Parathyroid adenoma (tissue), 2 donors: Measurements from ENCODE around the gene HDAC9.
A peak's percentile ranks its signal among the peaks of the same experiment; 100 is the strongest.

Source experiments
- H2AFZ ChIP-seq: fragments of 300-600 bp; sonication (generic); one replicate; pipeline ENCODE4 v1.7.0; 2017; ENCODE audit warnings: antibody characterized with exemption, mild to moderate bottlenecking
- H3K27ac ChIP-seq: fragments of 300-600 bp; sonication (generic); one replicate; pipeline ENCODE4 v1.7.0; 2017
- H3K27me3 ChIP-seq: fragments of 300-600 bp; sonication (generic); one replicate; pipeline ENCODE4 v1.7.0; 2017; ENCODE audit warnings: low read length; ENCODE audit not compliant: control insufficient read depth, insufficient read depth
- H3K36me3 ChIP-seq: fragments of 300-600 bp; sonication (generic); one replicate; pipeline ENCODE4 v1.7.0; 2017; ENCODE audit warnings: low read length; ENCODE audit not compliant: control insufficient read depth, insufficient read depth
- H3K4me1 ChIP-seq: fragments of 300-600 bp; sonication (generic); one replicate; pipeline ENCODE4 v1.7.0; 2017; ENCODE audit warnings: control low read depth
- H3K4me2 ChIP-seq: fragments of 300-600 bp; sonication (generic); one replicate; pipeline ENCODE4 v1.7.0; 2017; ENCODE audit warnings: low read length
- H3K4me3 ChIP-seq: fragments of 300-600 bp; sonication (generic); one replicate; pipeline ENCODE4 v1.7.0; 2017; ENCODE audit warnings: low read depth, low read length
- H3K79me2 ChIP-seq: fragments of 300-600 bp; sonication (generic); one replicate; pipeline ENCODE4 v1.7.0; 2017; ENCODE audit warnings: control low read depth
- H3K9ac ChIP-seq: fragments of 300-600 bp; sonication (generic); one replicate; pipeline ENCODE4 v1.7.0; 2017; ENCODE audit warnings: mild to moderate bottlenecking
- H3K9me3 ChIP-seq: fragments of 300-600 bp; sonication (generic); one replicate; pipeline ENCODE4 v1.7.0; 2017; ENCODE audit warnings: low read length; ENCODE audit not compliant: control insufficient read depth
- CTCF ChIP-seq: fragments of 300-600 bp; sonication (generic); IDR thresholded peaks from one replicate; pipeline ENCODE4 v1.7.0; 2017; ENCODE audit warnings: antibody characterized with exemption, mild to moderate bottlenecking
- donor health status: primary hyperparathyroidism.

The HDAC9 gene

GRCh38 chr7:18624459-18624858, 128.9 kb downstream of the HDAC9 start:
- Histone ChIP-seq H3K4me1 (peaks cover 21% of the 10 kb centered on the region), H3K9me3 (no peaks in the 10 kb centered on the region), H3K36me3 (no peaks in the 10 kb centered on the region), H3K27ac (peak overlapping the region; percentile 11), H3K79me2 (no peaks in the 10 kb centered on the region), H3K27me3 (no peaks in the 10 kb centered on the region), H3K4me2 (no peak overlapping the region), H3K4me3 (no peak overlapping the region), H3K9ac (no peak overlapping the region), H2AFZ (peak overlapping the region; percentile 10)
- no peak for TF ChIP-seq CTCF

- no peak overlapping the region for H3K4me3 ChIP-seq
- H3K9ac ChIP-seq: no peak overlapping the region
- peak overlapping the region; percentile 26 for H3K4me2 ChIP-seq
- H3K27me3 ChIP-seq: no peaks in the 10 kb centered on the region
- peak overlapping the region; percentile 65 for H2AFZ ChIP-seq
- no peaks in the 10 kb centered on the region for H3K79me2 ChIP-seq
- H3K4me1 ChIP-seq: peaks cover 18% of the 10 kb centered on the region
- no peak for TF ChIP-seq CTCF
- peak overlapping the region; percentile 76 for H3K27ac ChIP-seq
- no peaks in the 10 kb centered on the region for H3K9me3 ChIP-seq
- H3K36me3 ChIP-seq: no peaks in the 10 kb centered on the region
These were observed 130.5 kb downstream of the HDAC9 start for GRCh38 chr7:18626086-18626485.

- Histone ChIP-seq H3K9ac (no peak overlapping the region), H2AFZ (peak overlapping the region; percentile 65), H3K9me3 (no peaks in the 10 kb centered on the region), H3K4me3 (no peak overlapping the region), H3K4me1 (peaks cover 18% of the 10 kb centered on the region), H3K27ac (peak overlapping the region; percentile 76), H3K27me3 (no peaks in the 10 kb centered on the region), H3K79me2 (no peaks in the 10 kb centered on the region), H3K36me3 (no peaks in the 10 kb centered on the region), H3K4me2 (no peak overlapping the region)
- TF ChIP-seq CTCF: no peak
These were observed 131.2 kb downstream of the HDAC9 start for GRCh38 chr7:18626717-18627116.

GRCh38 chr7:18637516-18637915, 142.0 kb downstream of the HDAC9 start:
- Histone ChIP-seq H3K36me3 (no peaks in the 10 kb centered on the region), H3K4me3 (no peak overlapping the region), H3K4me1 (peaks cover 2% of the 10 kb centered on the region), H3K79me2 (no peaks in the 10 kb centered on the region), H3K4me2 (no peak overlapping the region), H3K27ac (no peak overlapping the region), H3K9ac (no peak overlapping the region), H2AFZ (no peak overlapping the region), H3K9me3 (no peaks in the 10 kb centered on the region), H3K27me3 (no peaks in the 10 kb centered on the region)
- TF ChIP-seq CTCF: no peak

- Histone ChIP-seq H3K79me2 (no peaks in the 10 kb centered on the region), H3K27me3 (no peaks in the 10 kb centered on the region), H3K4me1 (peaks cover 2% of the 10 kb centered on the region), H3K9me3 (no peaks in the 10 kb centered on the region), H3K27ac (no peak overlapping the region), H2AFZ (peak overlapping the region; percentile 49), H3K36me3 (no peaks in the 10 kb centered on the region), H3K4me2 (no peak overlapping the region), H3K9ac (no peak overlapping the region), H3K4me3 (no peak overlapping the region)
- TF ChIP-seq CTCF: no peak
These were observed 143.3 kb downstream of the HDAC9 start for GRCh38 chr7:18638594-18639452.
